T-cell (primary cell): Measurements from ENCODE around the gene KRT38. TPM values are rescaled to one million over a fixed set of nuclear protein-coding genes. Genes with fewer than 3 reads are reported as not detected.
"Not testable (repeated sequence)": the region's sequence is repeated elsewhere in the genome, so short reads cannot be mapped to it uniquely, and the experiment has no call there.

Experiments used
- ATAC-seq, 4 experiments: fragments of 200-7000 bp in 3 of 4; fragments of 150-1000 bp in 1 of 4; cut with Tn5 transposase; replicated peaks in 1 of 4; 1 replicate in 3 of 4; 2 replicates in 1 of 4; pipeline ENCODE4 v1.10.0; 2021; ENCODE audit warnings: moderate library complexity in 3 of 4, mild to moderate bottlenecking in 2 of 4, moderate number of reproducible peaks in 1 of 4
- CTCF ChIA-PET, 2 donors: fragments of 300-600 bp; sonication (Branson Sonifier 250); formaldehyde crosslinking; loops; one replicate each; lab custom pipeline; 2022; ENCODE audit warnings: antibody characterized with exemption in 2 of 2; lab: Charles Lee
- POLR2A ChIA-PET, 2 donors: fragments of 300-600 bp; sonication (Branson Sonifier 250); formaldehyde crosslinking; loops; one replicate each; lab custom pipeline; 2022; ENCODE audit warnings: antibody characterized with exemption in 2 of 2; lab: Charles Lee
- DNase-seq, 35 experiments: peaks; one replicate each; pipeline versions ENCODE4 v3.0.0 to v3.0.0-alpha.2; 2013 to 2023
- H3K27ac ChIP-seq: one replicate; pipeline ENCODE4 v1.5.1; 2013; ENCODE audit warnings: low read length
- H3K27me3 ChIP-seq, 2 experiments: replicated peaks in 1 of 2; 1 replicate in 1 of 2; 2 replicates in 1 of 2; pipeline versions ENCODE4 v1.6.1 to v1.7.0; 2013; ENCODE audit warnings: low read length in 1 of 2, mixed read lengths in 1 of 2; ENCODE audit not compliant: control insufficient read depth in 2 of 2, insufficient read depth in 2 of 2; ENCODE audit errors: extremely low read depth in 1 of 2
- H3K36me3 ChIP-seq, 2 donors: 1 replicate in 1 of 2; 2 replicates in 1 of 2; pipeline versions ENCODE4 v1.6.1 to v1.7.0; 2013; ENCODE audit warnings: low read length in 1 of 2; ENCODE audit not compliant: control insufficient read depth in 2 of 2, insufficient read depth in 1 of 2; ENCODE audit errors: extremely low read depth in 1 of 2
- H3K4me1 ChIP-seq, 2 experiments: 1 replicate in 1 of 2; 2 replicates in 1 of 2; pipeline versions ENCODE4 v1.6.1 to v1.7.0; 2013; ENCODE audit warnings: low read length in 2 of 2, mixed read lengths in 1 of 2; ENCODE audit not compliant: insufficient read depth in 2 of 2, control insufficient read depth in 1 of 2; ENCODE audit errors: extremely low read depth in 1 of 2
- H3K4me3 ChIP-seq, 2 donors: 1 replicate in 1 of 2; 2 replicates in 1 of 2; pipeline versions ENCODE4 v1.5.1 to v1.7.0; 2013; ENCODE audit warnings: mild to moderate bottlenecking in 2 of 2, low read length in 1 of 2, moderate library complexity in 1 of 2; ENCODE audit not compliant: control insufficient read depth in 1 of 2; ENCODE audit errors: extremely low read depth in 1 of 2
- H3K9me3 ChIP-seq: 2 replicates; pipeline ENCODE4 v1.7.0; 2013
- H3K27ac Mint-ChIP-seq, 2 donors: one replicate each; pipeline ENCODE4 v1.8.0; 2020 to 2021; ENCODE audit warnings: mild to moderate bottlenecking in 2 of 2, mixed read lengths in 2 of 2
- H3K27me3 Mint-ChIP-seq, 2 donors: one replicate each; pipeline ENCODE4 v1.8.0; 2021 to 2022; ENCODE audit warnings: mixed read lengths in 2 of 2
- H3K36me3 Mint-ChIP-seq: one replicate; pipeline ENCODE4 v1.8.0; 2021; ENCODE audit warnings: mixed read lengths
- H3K4me1 Mint-ChIP-seq, 3 donors: one replicate each; pipeline ENCODE4 v1.8.0; 2020 to 2022; ENCODE audit warnings: mixed read lengths in 3 of 3, mild to moderate bottlenecking in 1 of 3
- H3K4me3 Mint-ChIP-seq, 3 donors: one replicate each; pipeline ENCODE4 v1.8.0; 2020 to 2022; ENCODE audit warnings: mild to moderate bottlenecking in 3 of 3, mixed read lengths in 3 of 3, moderate library complexity in 3 of 3
- H3K9me3 Mint-ChIP-seq, 3 donors: one replicate each; pipeline ENCODE4 v1.8.0; 2020 to 2022; ENCODE audit warnings: mixed read lengths in 3 of 3
- WGBS: methylation state at CpG from one replicate; pipeline ENCODE4 v1.1.5; 2013; ENCODE audit warnings: missing lambda C conversion rate; ENCODE audit not compliant: insufficient coverage; 5-methylcytosine and 5-hydroxymethylcytosine counted together
- total RNA-seq, 35 experiments: library from RNA in 6 of 35; stranded (reverse) in 6 of 35; fragments of 120-200 nt in 1 of 35; gene quantifications; one replicate each; pipeline versions ENCODE4 v1.2.1 to v1.2.4 and lab custom pipeline; 2013 to 2026

KRT38 gene
- total RNA-seq, 5 donors from 2014 or later (not counting 1 experiment from before 2014, with no cell fraction given): not detected

DNA sequence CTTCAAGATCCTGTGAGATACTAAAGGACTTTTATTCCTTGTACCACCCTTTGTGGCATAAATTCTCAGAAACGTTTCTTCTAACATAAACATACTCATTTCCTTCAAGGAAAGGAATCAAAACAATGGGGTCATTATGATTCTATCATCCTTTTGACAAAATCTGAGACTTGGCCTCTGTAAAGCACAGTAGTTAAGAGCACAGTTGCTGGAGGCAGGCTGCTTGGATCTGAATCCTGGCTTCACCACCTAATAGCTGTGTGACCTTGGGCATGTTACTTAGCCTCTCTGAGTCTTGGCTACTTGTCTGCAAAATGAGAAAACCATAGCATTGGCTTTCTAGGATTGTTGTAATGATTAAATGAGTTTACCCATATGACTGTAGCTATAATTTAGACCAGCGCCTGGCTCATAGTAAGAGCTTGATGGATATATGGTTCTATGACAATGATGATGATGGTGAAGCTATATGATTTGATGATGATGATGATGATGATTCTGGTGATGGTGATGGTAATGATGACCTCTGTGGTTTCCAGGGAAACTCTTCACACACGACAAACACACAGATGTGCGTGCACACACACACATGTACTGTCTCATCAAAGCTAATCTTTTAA lies 37.3 kb downstream of the KRT38 start:
- H3K36me3 Mint-ChIP-seq: no peaks in the 10 kb centered on the region
- Histone ChIP-seq H3K4me1 (peaks cover 2 to 16% of the 10 kb centered on the region in 2 experiments), H3K36me3 (no peaks in the 10 kb centered on the region), H3K27ac (no peak overlapping the region), H3K27me3 (peaks cover 5 to 7% of the 10 kb centered on the region in 2 experiments), H3K4me3 (no peak overlapping the region), H3K9me3 (no peaks in the 10 kb centered on the region)
- ChIA-PET CTCF (interaction anchor here in 1 of 2 donors (1.1 kb wide), 2 partner anchors 14 to 30 kb away, joined by 3 to 4 read pairs; no protein-coding TSS in a partner anchor), POLR2A (interaction anchor here in 1 of 2 donors (0.6 kb wide), 1 partner anchor 141 kb away, joined by 3 read pairs; no protein-coding TSS in a partner anchor)
- DNase-seq: no peak
- peak overlapping the region in 1 of 2 donors; percentile 72 for H3K27ac Mint-ChIP-seq
- H3K9me3 Mint-ChIP-seq: no peaks in the 10 kb centered on the region
- whole genome bisulfite sequencing: 36% methylated on average over 2 of the region's 4 CpGs
- H3K27me3 Mint-ChIP-seq: no peaks in the 10 kb centered on the region
- no peak for ATAC-seq
- peaks cover 28 to 41% (median 35%) of the 10 kb centered on the region in 3 donors for H3K4me1 Mint-ChIP-seq
- H3K4me3 Mint-ChIP-seq: no peak overlapping the region

DNA sequence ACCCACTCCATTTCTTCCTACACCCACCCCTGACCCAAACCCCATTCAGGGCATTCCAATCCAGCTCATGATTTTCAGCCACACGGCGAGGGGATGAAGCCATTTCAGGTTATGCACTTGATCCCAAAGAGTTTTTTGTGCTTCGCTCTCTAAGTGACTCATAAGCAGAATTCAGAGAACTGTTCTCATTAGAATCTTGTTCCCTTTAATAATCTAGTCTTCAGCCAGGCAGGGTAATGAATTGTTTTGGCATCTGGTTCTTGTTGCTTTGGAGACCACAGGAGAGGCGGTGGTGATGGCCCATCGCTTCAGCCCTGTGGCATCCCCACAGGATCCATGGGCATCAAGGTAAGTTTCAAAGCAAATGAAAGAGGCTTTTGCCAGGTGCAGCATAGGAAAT lies 38.6 kb downstream of the KRT38 start:
- 91% methylated on average over 4 of the region's 5 CpGs for WGBS
- no peaks in the 10 kb centered on the region for H3K9me3 ChIP-seq
- ATAC-seq (no peak), DNase-seq (no peak)
- H3K27me3 Mint-ChIP-seq: peaks cover 0 to 3% of the 10 kb centered on the region in 2 donors
- H3K36me3 Mint-ChIP-seq: no peaks in the 10 kb centered on the region
- H3K4me1 ChIP-seq: peaks cover 2 to 14% of the 10 kb centered on the region in 2 experiments
- no peaks in the 10 kb centered on the region for H3K36me3 ChIP-seq
- H3K27me3 ChIP-seq: peaks cover 5 to 7% of the 10 kb centered on the region in 2 experiments
- ChIA-PET CTCF (no interaction called here), POLR2A (no interaction called here)
- H3K27ac ChIP-seq: no peak overlapping the region
- H3K4me3 ChIP-seq: no peak overlapping the region
- no peaks in the 10 kb centered on the region for H3K9me3 Mint-ChIP-seq
- H3K4me3 Mint-ChIP-seq: no peak overlapping the region
- peaks cover 28 to 38% (median 31%) of the 10 kb centered on the region in 3 donors for H3K4me1 Mint-ChIP-seq
- peak overlapping the region; percentile 45 to 61 for H3K27ac Mint-ChIP-seq

DNA sequence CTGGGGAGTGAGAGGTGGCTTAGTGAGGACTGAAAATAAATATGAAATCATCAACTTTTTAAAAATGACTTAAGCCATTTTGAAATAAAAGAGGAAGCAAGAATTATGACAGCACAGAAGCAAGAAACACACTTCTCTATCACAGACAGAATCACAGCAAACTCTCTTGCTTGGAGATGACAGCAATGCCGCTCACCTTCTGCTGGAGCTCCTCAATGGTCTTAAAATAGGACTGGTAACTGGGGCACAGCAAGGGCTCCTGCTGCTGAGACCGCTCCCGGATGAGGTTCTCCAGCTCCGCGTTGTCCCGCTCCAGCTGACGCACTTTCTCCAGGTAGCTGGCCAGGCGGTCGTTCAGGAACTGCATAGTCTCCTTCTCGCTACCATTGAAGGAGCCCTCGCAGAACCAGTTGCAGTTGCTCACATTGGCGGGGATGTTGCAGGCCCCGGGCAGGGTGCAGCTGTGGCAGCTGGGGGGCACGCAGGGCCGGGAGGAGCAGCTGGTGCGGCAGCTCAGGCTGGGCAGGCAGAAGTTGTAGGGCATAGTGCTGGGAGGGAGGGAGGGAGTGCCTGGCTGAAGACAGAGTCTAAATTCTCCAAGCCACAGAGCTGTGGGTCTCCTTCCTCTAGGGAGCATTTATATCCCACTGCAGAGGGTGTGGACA lies 43.7 kb downstream of the KRT38 start, which contains the start of gene KRT31:
Gene KRT31, minus strand, starts transcription at position 613 of the 665 bp plus-strand sequence. Its CDS starts 69 bp downstream, at position 544.
- peaks cover under 1 to 12% (median 3%) of the 10 kb centered on the region in 3 donors for H3K4me1 Mint-ChIP-seq
- H3K27me3 ChIP-seq: peaks cover 0 to 4% of the 10 kb centered on the region in 2 experiments
- ATAC-seq (no peak), DNase-seq (no peak)
- ChIA-PET POLR2A (no interaction called here), CTCF (no interaction called here)
- peaks cover 3 to 4% of the 10 kb centered on the region in 2 donors for H3K27me3 Mint-ChIP-seq
- H3K9me3 ChIP-seq: no peaks in the 10 kb centered on the region
- no peaks in the 10 kb centered on the region for H3K36me3 Mint-ChIP-seq
- H3K27ac Mint-ChIP-seq: no peak within 1 kb of the TSS
- H3K4me3 Mint-ChIP-seq: no peak within 1 kb of the TSS
- H3K4me3 ChIP-seq: no peak within 1 kb of the TSS
- WGBS: 92% methylated on average over 10 of the region's 16 CpGs
- H3K9me3 Mint-ChIP-seq: no peaks in the 10 kb centered on the region
- no peaks in the 10 kb centered on the region for H3K4me1 ChIP-seq
- no peaks in the 10 kb centered on the region for H3K36me3 ChIP-seq
- no peak within 1 kb of the TSS for H3K27ac ChIP-seq

DNA sequence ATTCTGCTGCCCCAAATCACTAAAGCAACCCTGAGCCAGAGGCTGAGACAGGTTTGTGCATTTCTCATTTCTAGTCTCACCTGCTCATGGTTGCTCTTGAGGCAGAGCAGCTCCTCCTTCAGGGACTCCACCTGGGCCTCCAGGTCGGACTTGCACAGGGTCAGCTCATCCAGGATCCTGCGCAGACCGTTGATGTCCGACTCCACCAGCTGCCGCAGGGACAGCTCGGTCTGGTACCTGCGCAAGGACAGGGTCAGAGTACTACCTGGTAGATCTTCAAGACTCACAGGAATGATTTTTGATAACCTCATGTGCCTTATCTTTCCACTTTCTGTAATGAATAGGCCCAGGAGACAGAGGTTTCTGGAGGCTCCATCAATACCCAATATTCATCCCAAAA lies 44.4 kb downstream of the KRT38 start:
- no peak for DNase-seq
- Histone ChIP-seq H3K4me3 (no peak overlapping the region), H3K27ac (no peak overlapping the region), H3K27me3 (peaks cover 0 to 4% of the 10 kb centered on the region in 2 experiments), H3K9me3 (no peaks in the 10 kb centered on the region), H3K36me3 (no peaks in the 10 kb centered on the region), H3K4me1 (no peaks in the 10 kb centered on the region)
- no peaks in the 10 kb centered on the region for H3K36me3 Mint-ChIP-seq
- ChIA-PET CTCF (interaction anchor here in 1 of 2 donors (0.5 kb wide), 1 partner anchor 297 kb away, joined by 4 read pairs; no protein-coding TSS in a partner anchor), POLR2A (interaction anchor here in 1 of 2 donors (0.6 kb wide), 1 partner anchor 357 kb away, joined by 6 read pairs; no protein-coding TSS in a partner anchor)
- H3K27me3 Mint-ChIP-seq: peaks cover 5 to 6% of the 10 kb centered on the region in 2 donors
- ATAC-seq: no peak
- WGBS: 83% methylated on average over 3 of the region's 7 CpGs
- H3K4me3 Mint-ChIP-seq: no peak overlapping the region
- H3K9me3 Mint-ChIP-seq: no peaks in the 10 kb centered on the region
- H3K27ac Mint-ChIP-seq: no peak overlapping the region
- peaks cover 0 to 10% (median 1%) of the 10 kb centered on the region in 3 donors for H3K4me1 Mint-ChIP-seq

DNA sequence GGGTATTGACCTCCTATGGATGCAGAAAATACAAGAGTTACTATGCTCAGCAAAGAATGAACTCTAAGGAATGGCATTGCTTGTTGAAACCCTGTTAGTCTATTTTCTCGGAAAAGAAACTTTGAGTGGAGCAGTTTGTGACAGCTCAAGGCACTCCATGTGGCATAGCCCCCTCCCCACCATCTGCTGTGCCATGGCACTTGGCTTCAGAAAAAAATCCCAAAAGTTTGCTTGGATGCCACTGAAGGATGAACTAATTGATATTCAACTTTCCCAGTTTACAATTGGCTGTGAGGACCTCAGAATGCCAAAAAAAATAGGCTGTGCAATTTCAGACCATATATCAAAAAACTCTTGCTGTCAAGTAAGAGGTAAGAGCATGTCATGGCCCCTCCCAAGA lies 45.2 kb downstream of the KRT38 start:
- Mint-ChIP-seq H3K27me3 (peaks cover 5 to 8% of the 10 kb centered on the region in 2 donors), H3K4me1 (peaks cover 0 to 10% (median 1%) of the 10 kb centered on the region in 3 donors), H3K9me3 (no peaks in the 10 kb centered on the region), H3K4me3 (no peak overlapping the region), H3K27ac (no peak overlapping the region), H3K36me3 (no peaks in the 10 kb centered on the region)
- ChIA-PET CTCF (no interaction called here), POLR2A (interaction anchor here in 1 of 2 donors (0.6 kb wide), 1 partner anchor 358 kb away, joined by 6 read pairs; no protein-coding TSS in a partner anchor)
- Histone ChIP-seq H3K27ac (no peak overlapping the region), H3K4me1 (no peaks in the 10 kb centered on the region), H3K27me3 (peaks cover 0 to 4% of the 10 kb centered on the region in 2 experiments), H3K9me3 (no peaks in the 10 kb centered on the region), H3K36me3 (no peaks in the 10 kb centered on the region), H3K4me3 (no peak overlapping the region)
- ATAC-seq (no peak), DNase-seq (no peak)
- no CpG with 5 or more reads among the region's 1 CpG for WGBS

DNA sequence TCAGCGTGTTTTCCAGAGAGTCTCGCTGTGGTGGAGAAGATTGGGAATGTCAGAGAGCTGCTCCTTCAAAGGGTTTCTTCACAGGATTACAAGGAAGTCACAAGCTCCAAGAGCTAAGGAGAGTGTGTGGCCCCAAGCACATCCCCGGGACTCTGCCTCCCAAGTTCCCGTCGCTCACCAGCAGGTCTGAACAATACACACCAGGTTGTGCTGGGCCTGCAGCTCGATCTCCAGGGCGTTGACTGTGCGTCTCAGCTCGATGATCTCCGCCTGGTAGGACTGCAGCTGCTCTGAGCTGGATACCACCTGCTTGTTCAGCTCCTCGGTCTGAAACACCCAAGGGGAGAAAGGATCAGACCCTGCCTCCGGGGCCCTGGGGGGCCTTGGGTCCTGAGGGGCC lies 45.7 kb downstream of the KRT38 start:
- CTCF ChIA-PET: not testable (repeated sequence)

More for the DNA sequence above, 45.7 kb downstream of the KRT38 start:
- H3K4me3 ChIP-seq, H3K27ac ChIP-seq, H3K27me3 ChIP-seq, H3K9me3 Mint-ChIP-seq, H3K4me3 Mint-ChIP-seq, H3K36me3 Mint-ChIP-seq, H3K9me3 ChIP-seq, POLR2A ChIA-PET, H3K27ac Mint-ChIP-seq, DNase-seq, H3K36me3 ChIP-seq, H3K4me1 Mint-ChIP-seq, ATAC-seq, H3K4me1 ChIP-seq: not testable (repeated sequence)
- peaks cover 5 to 11% of the 10 kb centered on the region in 2 donors for H3K27me3 Mint-ChIP-seq
- 92% methylated on average over 2 of the region's 12 CpGs for WGBS
